ENCODE results near the gene ZAP70. TPM values are rescaled to one million over a fixed set of nuclear protein-coding genes. Genes with fewer than 3 reads are reported as not detected.

Gene ZAP70
- total RNA-seq, 2 donors from 2014 or later: 164 to 190 TPM

GRCh38 chr2:97784953-97785352 lies 71.6 kb downstream of the ZAP70 start:
- DNase-seq (no peak), ATAC-seq (replicated peaks in 1 of 2) (peak in 1 of 2 donors; percentile 38)
- Mint-ChIP-seq H3K4me3 (no peak overlapping the region), H3K4me1 (ENCODE audit: low read depth) (no peaks in the 10 kb centered on the region), H3K36me3 (ENCODE audit: insufficient read depth in 2 of 2) (no peaks in the 10 kb centered on the region), H3K27ac (no peak overlapping the region), H3K9me3 (no peaks in the 10 kb centered on the region), H3K27me3 (ENCODE audit: low read depth) (no peaks in the 10 kb centered on the region)

DNA sequence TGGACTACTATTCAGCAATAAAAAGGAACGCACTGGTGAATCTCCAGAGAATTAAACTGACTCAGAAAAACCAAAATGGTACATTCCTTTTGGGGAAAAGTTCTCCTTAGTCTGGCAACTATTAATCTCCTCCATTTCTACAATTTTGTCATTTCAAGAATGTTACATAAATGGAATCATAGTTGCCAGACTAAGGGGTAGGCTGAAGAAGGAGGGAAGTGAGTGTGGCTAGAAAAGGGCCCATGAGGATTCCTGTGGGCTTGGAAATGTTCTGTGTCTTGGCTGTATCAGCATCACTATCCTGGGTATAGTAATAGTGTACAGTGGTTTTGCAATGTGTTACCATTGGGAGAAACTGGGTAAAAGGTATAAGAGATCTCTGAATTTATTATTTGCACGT lies 72.4 kb downstream of the ZAP70 start:
- Mint-ChIP-seq H3K27ac (no peak overlapping the region), H3K4me3 (no peak overlapping the region), H3K4me1 (ENCODE audit: low read depth) (no peaks in the 10 kb centered on the region), H3K36me3 (ENCODE audit: insufficient read depth in 2 of 2) (no peaks in the 10 kb centered on the region), H3K27me3 (ENCODE audit: low read depth) (no peaks in the 10 kb centered on the region), H3K9me3 (no peaks in the 10 kb centered on the region)
- no peak for DNase-seq
- ATAC-seq (replicated peaks in 1 of 2): no peak

DNA sequence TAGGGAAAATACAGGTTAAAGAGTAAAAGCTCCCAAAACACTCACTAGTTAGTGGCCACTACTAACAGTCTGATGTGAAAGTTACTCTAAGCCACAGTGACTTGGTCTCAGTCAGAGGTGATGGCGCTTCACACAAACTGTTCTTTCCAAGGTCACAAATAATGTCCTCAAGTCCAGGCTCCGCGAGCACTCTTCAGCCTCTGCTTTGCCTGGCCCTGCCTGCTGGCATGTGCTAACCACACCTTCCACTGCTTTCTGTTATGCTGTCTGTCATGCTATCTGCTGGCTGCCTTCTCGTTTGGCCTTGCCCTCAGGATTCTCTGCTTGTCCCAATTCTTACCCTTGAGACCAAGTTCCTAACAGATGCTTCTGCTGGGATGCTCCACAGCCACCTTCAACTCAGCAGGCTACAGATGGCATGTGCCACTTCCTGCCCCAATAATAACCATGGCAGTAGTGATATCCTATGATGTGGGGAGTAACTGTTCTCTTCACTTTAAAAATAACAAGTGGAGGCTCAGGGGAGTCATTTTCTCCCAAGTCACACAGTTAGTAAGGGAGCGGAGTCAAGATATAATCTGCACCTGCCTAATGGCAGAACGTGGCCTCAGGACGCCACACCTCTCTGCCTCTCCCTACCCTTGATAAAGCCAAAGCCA lies 75.7 kb downstream of the ZAP70 start:
- Mint-ChIP-seq H3K4me3 (no peak overlapping the region), H3K27ac (no peak overlapping the region), H3K4me1 (ENCODE audit: low read depth) (no peaks in the 10 kb centered on the region), H3K27me3 (ENCODE audit: low read depth) (no peaks in the 10 kb centered on the region), H3K36me3 (ENCODE audit: insufficient read depth in 2 of 2) (peaks cover 0 to 2% of the 10 kb centered on the region in 2 donors), H3K9me3 (no peaks in the 10 kb centered on the region)
- no peak for ATAC-seq (replicated peaks in 1 of 2)
- no peak for DNase-seq

Other genes starting within 250 kb of the ZAP70 start
- gene ANKRD36B, start 123.7 kb upstream of the ZAP70 start, total RNA-seq: 10 to 100 TPM; 39.4 to 41.9 TPM
- 100 to 1,000 TPM; 175 to 181 TPM for gene COX5B, start 67.5 kb upstream of the ZAP70 start, total RNA-seq
- 100 to 1,000 TPM; 123 to 129 TPM for gene ACTR1B, start 49.5 kb upstream of the ZAP70 start, total RNA-seq
- gene C2orf92, start 43.9 kb upstream of the ZAP70 start, total RNA-seq: 10 to 100 TPM; 15.2 to 18.0 TPM